ENCODE data around the gene RPS5.

DNA sequence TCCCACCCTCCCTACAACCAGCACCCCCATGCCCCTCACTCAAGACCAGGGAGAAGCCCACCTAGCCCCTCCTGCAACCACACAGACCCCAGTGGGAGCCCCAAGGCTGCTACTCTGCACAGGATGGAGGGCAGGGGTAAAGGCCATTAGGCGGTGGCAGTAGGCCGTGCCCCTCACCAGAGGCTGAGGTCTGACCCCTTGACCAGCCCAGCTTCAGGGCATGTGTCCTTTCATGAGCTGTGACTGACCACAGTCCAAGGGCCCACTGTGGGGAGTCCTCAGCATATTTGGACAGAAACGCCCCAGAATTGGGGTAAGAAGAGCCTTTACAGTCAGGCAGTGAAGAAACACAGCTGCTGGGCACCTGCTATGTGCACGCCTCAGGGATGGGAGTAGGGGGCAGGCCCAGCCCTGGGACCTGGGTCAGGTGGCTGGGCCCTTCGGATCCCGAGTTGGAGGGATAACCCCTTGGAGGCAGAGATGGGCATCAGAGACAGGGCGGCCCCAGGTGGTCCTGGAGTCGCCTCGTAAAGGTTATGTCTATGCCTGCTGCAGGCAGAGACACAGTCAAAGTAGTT lies 1.7 kb upstream of the RPS5 start:
- TF ChIP-seq, protein P1, sequence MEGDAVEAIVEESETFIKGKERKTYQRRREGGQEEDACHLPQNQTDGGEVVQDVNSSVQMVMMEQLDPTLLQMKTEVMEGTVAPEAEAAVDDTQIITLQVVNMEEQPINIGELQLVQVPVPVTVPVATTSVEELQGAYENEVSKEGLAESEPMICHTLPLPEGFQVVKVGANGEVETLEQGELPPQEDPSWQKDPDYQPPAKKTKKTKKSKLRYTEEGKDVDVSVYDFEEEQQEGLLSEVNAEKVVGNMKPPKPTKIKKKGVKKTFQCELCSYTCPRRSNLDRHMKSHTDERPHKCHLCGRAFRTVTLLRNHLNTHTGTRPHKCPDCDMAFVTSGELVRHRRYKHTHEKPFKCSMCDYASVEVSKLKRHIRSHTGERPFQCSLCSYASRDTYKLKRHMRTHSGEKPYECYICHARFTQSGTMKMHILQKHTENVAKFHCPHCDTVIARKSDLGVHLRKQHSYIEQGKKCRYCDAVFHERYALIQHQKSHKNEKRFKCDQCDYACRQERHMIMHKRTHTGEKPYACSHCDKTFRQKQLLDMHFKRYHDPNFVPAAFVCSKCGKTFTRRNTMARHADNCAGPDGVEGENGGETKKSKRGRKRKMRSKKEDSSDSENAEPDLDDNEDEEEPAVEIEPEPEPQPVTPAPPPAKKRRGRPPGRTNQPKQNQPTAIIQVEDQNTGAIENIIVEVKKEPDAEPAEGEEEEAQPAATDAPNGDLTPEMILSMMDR (IDR thresholded peaks at IDR 0.05) = no peak
- TF ChIP-seq POLR2A (IDR thresholded peaks at IDR 0.05) = no peak
